GM23248 (cell line): Measurements from ENCODE around the gene TMEM100. TPM values are rescaled to one million over a fixed set of nuclear protein-coding genes. Genes with fewer than 3 reads are reported as not detected.

Experiments used
- DNase-seq: peaks from one replicate; pipeline ENCODE4 v3.0.0-alpha.2; 2015
- H2AFZ ChIP-seq: fragments of 200-600 bp; sonication (generic); 2 replicates; pipeline ENCODE4 v1.6.1; 2016; ENCODE audit warnings: antibody characterized with exemption
- H3F3A ChIP-seq: fragments of 200-600 bp; sonication (generic); 2 replicates; pipeline ENCODE4 v1.6.1; 2016; ENCODE audit warnings: mild to moderate bottlenecking, antibody characterized with exemption, mixed run types; ENCODE audit not compliant: insufficient read depth
- H3K27ac ChIP-seq: fragments of 200-600 bp; sonication (generic); 2 replicates; pipeline ENCODE4 v1.5.1; 2016; ENCODE audit warnings: mild to moderate bottlenecking
- H3K27me3 ChIP-seq: fragments of 200-600 bp; sonication (generic); replicated peaks from 2 replicates; pipeline ENCODE4 v1.6.1; 2016; ENCODE audit warnings: mild to moderate bottlenecking; ENCODE audit not compliant: insufficient read depth
- H3K36me3 ChIP-seq: fragments of 200-600 bp; sonication (generic); 2 replicates; pipeline ENCODE4 v1.6.1; 2016; ENCODE audit warnings: low read depth, mild to moderate bottlenecking
- H3K4me1 ChIP-seq: fragments of 200-600 bp; sonication (generic); 2 replicates; pipeline ENCODE4 v1.6.1; 2016; ENCODE audit warnings: mild to moderate bottlenecking; ENCODE audit not compliant: insufficient read depth
- H3K4me2 ChIP-seq: fragments of 200-600 bp; sonication (generic); one replicate; pipeline ENCODE4 v1.6.1; 2016; ENCODE audit warnings: mild to moderate bottlenecking; ENCODE audit not compliant: unreplicated experiment
- H3K4me3 ChIP-seq: fragments of 200-600 bp; sonication (generic); 2 replicates; pipeline ENCODE4 v1.5.1; 2016; ENCODE audit warnings: mild to moderate bottlenecking
- H3K79me2 ChIP-seq: fragments of 200-600 bp; sonication (generic); 2 replicates; pipeline ENCODE4 v1.6.1; 2016; ENCODE audit warnings: mild to moderate bottlenecking; ENCODE audit not compliant: insufficient read depth
- H3K9ac ChIP-seq: fragments of 200-600 bp; sonication (generic); 2 replicates; pipeline ENCODE4 v1.6.1; 2016; ENCODE audit warnings: mild to moderate bottlenecking
- H3K9me2 ChIP-seq: fragments of 200-600 bp; sonication (generic); 2 replicates; pipeline ENCODE4 v1.6.1; 2016; ENCODE audit warnings: mixed run types, mild to moderate bottlenecking, moderate library complexity; ENCODE audit not compliant: insufficient read depth
- H3K9me3 ChIP-seq: fragments of 200-600 bp; sonication (generic); one replicate; pipeline ENCODE4 v1.6.1; 2017; ENCODE audit warnings: low read depth
- H4K20me1 ChIP-seq: fragments of 200-600 bp; sonication (generic); 2 replicates; pipeline ENCODE4 v1.6.0; 2016; ENCODE audit not compliant: insufficient read depth
- EZH2 ChIP-seq: fragments of 200-600 bp; sonication (generic); IDR thresholded peaks from 2 replicates; pipeline ENCODE4 v1.6.1; 2018; ENCODE audit warnings: antibody characterized with exemption, mild to moderate bottlenecking; ENCODE audit not compliant: insufficient read depth, poor library complexity, severe bottlenecking
- EZH2phosphoT487 ChIP-seq: fragments of 200-600 bp; sonication (generic); IDR thresholded peaks from 2 replicates; pipeline ENCODE4 v1.6.1; 2018; ENCODE audit warnings: antibody characterized with exemption, moderate library complexity, mild to moderate bottlenecking, low read depth; ENCODE audit not compliant: insufficient read depth
- WGBS, 2 experiments: methylation state at CpG; one replicate each; pipeline ENCODE4 v1.1.6; 2015 to 2017; ENCODE audit warnings: low lambda C conversion rate in 2 of 2, low coverage in 1 of 2; ENCODE audit errors: missing lambda C conversion rate in 2 of 2; 5-methylcytosine and 5-hydroxymethylcytosine counted together
- in situ Hi-C: fragments of 300-500 bp; cut with MboI; formaldehyde crosslinking; loops from 2 replicates; pipeline ENCODE4 v1.15.0; 2020
- polyA plus RNA-seq: library from polyadenylated mRNA; unstranded; fragments of >200 nt; fragmentation: Nextera tagmentation; extraction: Ambion mirVana; gene quantifications from 2 replicates; pipeline ENCODE4 v1.2.1, GENCODE V29; 2016
- total RNA-seq: library from RNA; depleted of rRNA; stranded (reverse); fragments of >200 nt; shearing (Covaris generic); gene quantifications from 2 replicates; pipeline ENCODE4 v1.2.3, GENCODE V29; 2014

Gene TMEM100
- total and polyA plus RNA-seq, 2 experiments from 2014 or later: 0.18 TPM; not detected in 1

GRCh38 chr17:55710829-55711496 is 11.7 kb downstream of the TMEM100 start:
- TF ChIP-seq EZH2phosphoT487 (no peak), EZH2 (no peak)
- Histone ChIP-seq H3K27me3 (no peaks in the 10 kb centered on the region), H3K9me2 (no peaks in the 10 kb centered on the region), H3F3A (no peaks in the 10 kb centered on the region), H3K4me3 (no peak overlapping the region), H4K20me1 (no peaks in the 10 kb centered on the region), H3K79me2 (no peaks in the 10 kb centered on the region), H3K4me1 (peaks cover 5% of the 10 kb centered on the region; the same call in 1 of the 2 replicates), H3K4me2 (no peak overlapping the region), H3K27ac (no peak overlapping the region), H3K36me3 (no peaks in the 10 kb centered on the region), H3K9ac (no peak overlapping the region), H2AFZ (no peak overlapping the region), H3K9me3 (no peaks in the 10 kb centered on the region)
- in situ Hi-C loops: loop anchor here (10.0 kb wide), 1 partner anchor 186 kb away; no protein-coding TSS in a partner anchor
- 85 to 92% methylated on average over 4 of the region's 4 CpGs for WGBS, 2 experiments
- no peak for DNase-seq

- Histone ChIP-seq H3K27me3 (no peaks in the 10 kb centered on the region), H3K9ac (no peak overlapping the region), H3F3A (no peaks in the 10 kb centered on the region), H4K20me1 (no peaks in the 10 kb centered on the region), H3K79me2 (no peaks in the 10 kb centered on the region), H3K4me2 (no peak overlapping the region), H3K9me3 (no peaks in the 10 kb centered on the region), H3K36me3 (no peaks in the 10 kb centered on the region), H3K9me2 (no peaks in the 10 kb centered on the region), H2AFZ (no peak overlapping the region), H3K4me3 (no peak overlapping the region), H3K27ac (no peak overlapping the region), H3K4me1 (peaks cover 5% of the 10 kb centered on the region; the same call in 1 of the 2 replicates)
- in situ Hi-C loops: loop anchor here (10.0 kb wide), 1 partner anchor 186 kb away; no protein-coding TSS in a partner anchor
- TF ChIP-seq EZH2phosphoT487 (no peak), EZH2 (no peak)
- 77 to 80% methylated on average over 3 of the region's 3 CpGs for WGBS, 2 experiments
- DNase-seq: peak; percentile 21
Observed at GRCh38 chr17:55710410-55710809, 12.3 kb downstream of the TMEM100 start.

- WGBS, 2 experiments: 48 to 55% methylated on average over 4 of the region's 4 CpGs
Observed at GRCh38 chr17:55709984-55710383, 12.7 kb downstream of the TMEM100 start.

GRCh38 chr17:55709440-55709839 is 13.2 kb downstream of the TMEM100 start:
- TF ChIP-seq EZH2phosphoT487: no peak
- no peak for TF ChIP-seq EZH2
- Histone ChIP-seq H3F3A (no peaks in the 10 kb centered on the region), H3K9me3 (no peaks in the 10 kb centered on the region), H2AFZ (no peak overlapping the region), H3K4me1 (peaks cover 5% of the 10 kb centered on the region; the same call in 1 of the 2 replicates), H3K79me2 (no peaks in the 10 kb centered on the region), H3K4me3 (no peak overlapping the region), H3K27me3 (no peaks in the 10 kb centered on the region), H3K27ac (no peak overlapping the region), H3K9ac (no peak overlapping the region), H3K9me2 (no peaks in the 10 kb centered on the region), H3K4me2 (no peak overlapping the region), H4K20me1 (no peaks in the 10 kb centered on the region), H3K36me3 (no peaks in the 10 kb centered on the region)
- in situ Hi-C loops: no loop called here
- no peak for DNase-seq
- WGBS, 2 experiments: 87 to 88% methylated on average over 7 of the region's 7 CpGs

More at GRCh38 chr17:55709984-55710383, 12.7 kb downstream of the TMEM100 start:
- H3K27me3 ChIP-seq: no peaks in the 10 kb centered on the region
- no peaks in the 10 kb centered on the region for H3F3A ChIP-seq
- H3K4me3 ChIP-seq: no peak overlapping the region
- no peak overlapping the region for H2AFZ ChIP-seq
- no peak overlapping the region for H3K27ac ChIP-seq
- TF ChIP-seq EZH2phosphoT487: no peak
- no peak for TF ChIP-seq EZH2
- H3K9me3 ChIP-seq: no peaks in the 10 kb centered on the region
- peaks cover 5% of the 10 kb centered on the region; the same call in 1 of the 2 replicates for H3K4me1 ChIP-seq
- H3K9me2 ChIP-seq: no peaks in the 10 kb centered on the region
- no peaks in the 10 kb centered on the region for H3K79me2 ChIP-seq
- H3K9ac ChIP-seq: no peak overlapping the region
- DNase-seq: no peak
- in situ Hi-C loops: loop anchor here (10.0 kb wide), 1 partner anchor 185 kb away; no protein-coding TSS in a partner anchor
- H3K4me2 ChIP-seq: no peak overlapping the region
- H4K20me1 ChIP-seq: no peaks in the 10 kb centered on the region
- H3K36me3 ChIP-seq: no peaks in the 10 kb centered on the region
